Breast epithelium (tissue), 3 donors: Measurements from ENCODE around the gene TAF1.

Experiments
- POLR2A ChIP-seq: fragments of 450-650 bp; IDR thresholded peaks from one replicate; pipeline ENCODE4 v1.6.1; 2016; ENCODE audit warnings: antibody characterized with exemption, mild to moderate bottlenecking, moderate library complexity
- POLR2AphosphoS5 ChIP-seq, 3 donors: sonication (generic); formaldehyde crosslinking; IDR thresholded peaks; one replicate each; pipeline ENCODE4 v1.6.1; 2017; ENCODE audit warnings: antibody characterized with exemption in 3 of 3
- TF ChIP-seq, protein P1 (sequence below), 3 donors: fragments of 450-650 bp; IDR thresholded peaks; one replicate each; pipeline ENCODE4 v1.5.1; 2016 to 2017; ENCODE audit warnings: antibody characterized with exemption in 3 of 3, mild to moderate bottlenecking in 3 of 3, moderate library complexity in 3 of 3

DNA sequence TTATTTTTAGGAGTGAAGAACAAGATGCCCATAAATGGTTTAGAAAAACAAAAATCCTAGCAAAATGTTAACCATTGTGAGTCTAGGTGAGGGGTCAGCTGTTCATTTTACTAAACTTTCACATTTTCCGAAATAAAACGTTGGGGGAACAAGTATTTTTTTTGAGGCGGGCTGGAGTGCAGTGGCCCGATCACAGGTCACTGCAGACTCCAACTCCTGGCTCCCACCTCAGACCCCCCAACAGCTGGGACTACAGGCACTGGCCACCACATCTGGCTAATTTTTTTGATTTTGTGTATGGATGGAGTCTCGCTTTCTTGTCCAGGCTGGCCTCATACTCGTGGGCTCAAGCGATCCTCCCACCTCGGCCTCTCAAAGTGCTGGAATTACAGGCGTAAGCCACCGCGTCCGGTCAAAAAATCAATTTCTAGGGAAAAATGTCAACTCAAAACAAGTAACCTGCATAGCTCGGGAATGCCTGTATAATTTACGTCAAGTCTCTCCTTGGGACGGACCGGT is 742 bp upstream of the TAF1 start:
- TF ChIP-seq POLR2AphosphoS5 (IDR thresholded peaks at IDR 0.05), result peak in 1 of 3 donors; percentile 92
- peak; percentile 69 for TF ChIP-seq POLR2A
- TF ChIP-seq, protein P1, sequence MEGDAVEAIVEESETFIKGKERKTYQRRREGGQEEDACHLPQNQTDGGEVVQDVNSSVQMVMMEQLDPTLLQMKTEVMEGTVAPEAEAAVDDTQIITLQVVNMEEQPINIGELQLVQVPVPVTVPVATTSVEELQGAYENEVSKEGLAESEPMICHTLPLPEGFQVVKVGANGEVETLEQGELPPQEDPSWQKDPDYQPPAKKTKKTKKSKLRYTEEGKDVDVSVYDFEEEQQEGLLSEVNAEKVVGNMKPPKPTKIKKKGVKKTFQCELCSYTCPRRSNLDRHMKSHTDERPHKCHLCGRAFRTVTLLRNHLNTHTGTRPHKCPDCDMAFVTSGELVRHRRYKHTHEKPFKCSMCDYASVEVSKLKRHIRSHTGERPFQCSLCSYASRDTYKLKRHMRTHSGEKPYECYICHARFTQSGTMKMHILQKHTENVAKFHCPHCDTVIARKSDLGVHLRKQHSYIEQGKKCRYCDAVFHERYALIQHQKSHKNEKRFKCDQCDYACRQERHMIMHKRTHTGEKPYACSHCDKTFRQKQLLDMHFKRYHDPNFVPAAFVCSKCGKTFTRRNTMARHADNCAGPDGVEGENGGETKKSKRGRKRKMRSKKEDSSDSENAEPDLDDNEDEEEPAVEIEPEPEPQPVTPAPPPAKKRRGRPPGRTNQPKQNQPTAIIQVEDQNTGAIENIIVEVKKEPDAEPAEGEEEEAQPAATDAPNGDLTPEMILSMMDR (IDR thresholded peaks at IDR 0.05), result no peak
